ENCODE measurements around the gene LBHD2. TPM values are rescaled to one million over a fixed set of nuclear protein-coding genes. Genes with fewer than 3 reads are reported as not detected.

LBHD2 gene
- total RNA-seq, 2 donors from 2014 or later: not detected

DNA sequence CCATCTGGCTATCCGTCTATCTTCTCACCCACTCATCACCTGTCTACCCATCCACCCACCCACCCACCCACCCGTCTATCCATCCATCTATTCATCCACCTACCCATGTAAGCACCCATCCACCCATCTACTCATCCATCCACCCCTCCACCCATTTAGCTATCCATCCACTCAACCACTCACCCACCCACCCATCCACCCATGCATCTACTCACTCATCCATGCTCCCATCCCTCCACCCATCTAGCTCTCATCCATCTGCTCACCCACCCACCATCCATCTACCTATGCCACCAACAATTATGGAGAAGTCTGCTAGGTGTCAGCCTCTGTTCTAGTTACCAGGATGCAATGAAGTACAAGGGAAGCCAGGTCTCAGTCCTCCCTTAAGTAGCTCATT, 50.4 kb downstream of the LBHD2 start:
- no peaks in the 10 kb centered on the region for H3K9me3 ChIP-seq (ENCODE audit: control insufficient read depth, low read length, poor library complexity, severe bottlenecking)
- no peak for ATAC-seq

DNA sequence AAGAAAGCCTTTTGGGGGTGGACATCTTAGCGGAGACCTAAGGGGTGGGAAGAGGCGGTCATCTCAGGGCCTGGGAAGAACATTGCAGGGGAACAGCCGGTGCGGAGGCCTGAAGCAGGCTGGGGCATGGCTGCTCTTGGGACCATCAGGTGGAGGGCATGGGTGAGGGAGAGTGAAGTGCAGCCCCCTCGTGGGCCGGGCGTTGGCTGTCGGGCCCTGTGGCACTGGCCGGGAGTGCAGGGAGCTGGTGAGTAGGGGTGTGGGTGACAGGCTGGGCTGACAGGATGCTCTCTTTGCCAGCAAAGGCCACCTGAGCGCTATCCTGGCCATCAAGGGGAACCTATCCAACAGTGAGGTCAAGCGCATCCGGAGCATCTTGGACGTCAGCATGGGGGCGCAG, 50.9 kb downstream of the LBHD2 start:
- DNase-seq: no peak
- no peak overlapping the region for H3K27ac Mint-ChIP-seq
- no peak overlapping the region for H3K4me3 Mint-ChIP-seq
- H3K4me1 Mint-ChIP-seq: no peaks in the 10 kb centered on the region
- no peaks in the 10 kb centered on the region for H3K36me3 Mint-ChIP-seq (ENCODE audit: low read depth)
- ATAC-seq: no peak
- H3K9me3 ChIP-seq (ENCODE audit: control insufficient read depth, low read length, poor library complexity, severe bottlenecking): no peaks in the 10 kb centered on the region
- peaks cover 23% of the 10 kb centered on the region for H3K27me3 Mint-ChIP-seq

More for the DNA sequence above, 50.4 kb downstream of the LBHD2 start:
- no peaks in the 10 kb centered on the region for H3K4me1 Mint-ChIP-seq
- no peaks in the 10 kb centered on the region for H3K36me3 Mint-ChIP-seq (ENCODE audit: low read depth)
- DNase-seq: no peak
- no peak overlapping the region for H3K4me3 Mint-ChIP-seq
- no peak overlapping the region for H3K27ac Mint-ChIP-seq
- peaks cover 21% of the 10 kb centered on the region for H3K27me3 Mint-ChIP-seq

DNA sequence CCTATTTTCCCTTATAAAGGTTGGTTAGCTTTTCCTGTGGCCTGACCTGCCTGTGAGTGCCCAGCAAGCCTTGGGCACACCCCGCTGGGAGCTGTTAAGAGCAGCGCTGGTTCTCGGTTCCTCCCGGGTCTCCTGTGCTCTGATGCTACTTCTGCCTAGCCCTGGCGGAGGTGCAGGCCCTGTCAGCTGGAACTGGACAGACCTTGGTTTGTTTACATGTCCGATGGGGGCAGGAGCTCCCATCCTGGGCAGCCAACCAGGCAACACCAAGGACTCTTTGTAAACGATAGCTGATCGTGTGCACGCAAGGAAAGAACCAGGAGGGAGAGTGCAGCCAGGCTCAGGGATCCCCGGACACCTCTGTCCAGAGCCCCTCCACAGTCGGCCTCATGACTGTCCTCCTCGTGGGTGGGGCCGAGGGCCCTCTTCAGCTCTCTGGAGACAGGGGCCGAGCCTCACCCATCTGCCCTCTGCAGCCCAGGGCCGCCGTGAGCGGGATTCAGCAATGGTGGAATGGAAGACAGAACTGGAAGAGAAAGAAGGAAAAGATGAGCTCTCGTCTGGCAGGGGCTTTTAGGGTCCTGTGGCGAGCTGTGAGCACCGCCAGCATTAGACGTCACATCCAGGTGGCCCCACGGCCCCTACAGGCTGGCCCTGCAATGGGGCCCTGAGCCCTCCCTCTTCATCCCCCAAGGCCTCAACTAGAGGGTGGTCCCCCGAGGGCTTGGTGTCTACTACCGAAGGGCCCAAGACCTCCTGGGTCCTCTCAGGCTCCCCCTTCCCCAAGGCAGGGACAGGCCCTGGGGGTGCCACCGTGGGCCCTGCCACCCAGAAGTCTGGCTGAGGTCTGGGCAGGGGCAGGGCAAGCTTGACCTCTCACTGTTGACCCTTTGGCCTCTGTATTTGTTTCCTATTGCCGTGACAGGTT, 51.6 kb downstream of the LBHD2 start:
- DNase-seq (no peak), ATAC-seq (no peak)
- Mint-ChIP-seq H3K4me3 (no peak overlapping the region), H3K27me3 (peaks cover 27% of the 10 kb centered on the region), H3K27ac (no peak overlapping the region), H3K4me1 (no peaks in the 10 kb centered on the region), H3K36me3 (ENCODE audit: low read depth) (no peaks in the 10 kb centered on the region)
- H3K9me3 ChIP-seq (ENCODE audit: control insufficient read depth, low read length, poor library complexity, severe bottlenecking): no peaks in the 10 kb centered on the region

DNA sequence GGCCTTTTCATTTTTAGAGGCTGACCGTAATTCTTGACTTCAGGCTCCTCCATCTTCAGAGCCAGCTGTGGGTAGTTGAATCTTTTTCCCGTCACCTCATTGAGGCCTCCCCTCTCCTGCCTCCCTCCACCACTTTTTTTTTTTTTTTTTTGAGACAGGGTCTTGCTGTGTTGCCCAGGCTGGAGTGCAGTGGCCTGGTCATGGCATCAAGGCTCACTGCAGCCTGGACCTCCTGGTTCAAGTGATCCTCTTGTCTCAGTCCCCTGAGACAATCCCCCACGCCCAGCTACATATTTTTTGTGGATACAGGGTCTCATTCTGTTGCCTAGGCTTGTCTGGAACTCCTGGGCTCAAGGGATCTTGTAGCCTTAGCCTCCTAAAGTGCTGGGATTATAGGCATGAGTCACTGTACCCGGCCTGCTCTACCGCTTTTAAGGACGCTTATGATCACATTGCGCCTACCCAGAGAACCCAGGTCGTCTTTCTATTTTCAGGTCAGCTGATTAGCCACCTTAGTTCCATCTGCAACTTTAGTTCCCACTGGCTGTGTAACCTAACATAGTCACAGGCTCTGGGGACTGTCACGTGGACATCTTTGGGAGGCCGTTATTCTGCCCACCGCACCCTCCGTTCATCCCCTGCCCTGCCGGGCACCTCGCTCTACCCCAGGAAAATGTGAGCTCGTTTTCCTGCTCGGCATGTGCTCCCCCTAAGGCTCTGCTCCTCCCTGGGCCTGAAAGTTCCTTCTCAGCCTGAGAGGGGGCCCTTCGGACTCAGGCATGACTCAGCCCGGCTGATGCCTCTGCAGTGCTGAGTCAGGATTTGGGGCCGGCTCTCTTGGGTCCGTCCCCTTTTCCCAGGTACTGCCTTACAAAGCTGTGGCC, 52.6 kb downstream of the LBHD2 start:
- H3K36me3 Mint-ChIP-seq (ENCODE audit: low read depth): no peaks in the 10 kb centered on the region
- H3K4me3 Mint-ChIP-seq: no peak overlapping the region
- peaks cover 27% of the 10 kb centered on the region for H3K27me3 Mint-ChIP-seq
- no peaks in the 10 kb centered on the region for H3K9me3 ChIP-seq (ENCODE audit: control insufficient read depth, low read length, poor library complexity, severe bottlenecking)
- no peak for ATAC-seq
- DNase-seq: no peak
- no peaks in the 10 kb centered on the region for H3K4me1 Mint-ChIP-seq
- no peak overlapping the region for H3K27ac Mint-ChIP-seq

DNA sequence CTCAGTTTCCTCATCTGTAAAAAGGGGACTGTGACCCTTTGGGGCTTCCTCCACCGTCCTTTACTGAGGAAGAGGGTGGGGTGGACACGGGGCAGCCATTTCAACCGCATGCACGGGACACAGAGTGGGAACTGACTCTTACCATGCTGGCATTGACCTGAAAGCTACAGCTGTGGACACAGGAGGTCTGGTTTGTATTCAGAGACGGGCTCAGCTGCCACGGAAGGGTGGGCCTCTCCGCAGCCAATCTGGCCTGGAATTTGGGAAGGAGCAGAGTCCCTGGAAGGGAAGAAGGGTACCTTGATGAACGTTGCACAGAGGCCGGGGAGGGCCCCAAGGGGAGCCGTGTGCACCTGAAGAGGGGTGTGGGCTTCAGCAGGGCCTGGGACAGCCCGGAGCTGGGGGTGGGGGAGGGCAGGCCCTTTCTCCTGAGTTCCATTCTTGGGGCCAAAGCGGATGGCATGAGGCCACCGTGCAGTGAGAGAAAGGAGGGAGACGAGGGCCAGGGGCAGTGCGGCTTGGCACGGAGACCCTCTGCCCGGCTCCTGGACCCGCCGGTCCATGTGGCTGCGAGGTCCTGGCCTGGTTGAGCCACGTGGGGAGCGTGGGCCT, 53.8 kb downstream of the LBHD2 start:
- ATAC-seq (no peak), DNase-seq (no peak)
- H3K27ac Mint-ChIP-seq: no peak overlapping the region
- H3K36me3 Mint-ChIP-seq (ENCODE audit: low read depth): no peaks in the 10 kb centered on the region
- no peaks in the 10 kb centered on the region for H3K4me1 Mint-ChIP-seq
- H3K4me3 Mint-ChIP-seq: no peak overlapping the region
- H3K9me3 ChIP-seq (ENCODE audit: control insufficient read depth, low read length, poor library complexity, severe bottlenecking): no peaks in the 10 kb centered on the region
- peaks cover 39% of the 10 kb centered on the region for H3K27me3 Mint-ChIP-seq

DNA sequence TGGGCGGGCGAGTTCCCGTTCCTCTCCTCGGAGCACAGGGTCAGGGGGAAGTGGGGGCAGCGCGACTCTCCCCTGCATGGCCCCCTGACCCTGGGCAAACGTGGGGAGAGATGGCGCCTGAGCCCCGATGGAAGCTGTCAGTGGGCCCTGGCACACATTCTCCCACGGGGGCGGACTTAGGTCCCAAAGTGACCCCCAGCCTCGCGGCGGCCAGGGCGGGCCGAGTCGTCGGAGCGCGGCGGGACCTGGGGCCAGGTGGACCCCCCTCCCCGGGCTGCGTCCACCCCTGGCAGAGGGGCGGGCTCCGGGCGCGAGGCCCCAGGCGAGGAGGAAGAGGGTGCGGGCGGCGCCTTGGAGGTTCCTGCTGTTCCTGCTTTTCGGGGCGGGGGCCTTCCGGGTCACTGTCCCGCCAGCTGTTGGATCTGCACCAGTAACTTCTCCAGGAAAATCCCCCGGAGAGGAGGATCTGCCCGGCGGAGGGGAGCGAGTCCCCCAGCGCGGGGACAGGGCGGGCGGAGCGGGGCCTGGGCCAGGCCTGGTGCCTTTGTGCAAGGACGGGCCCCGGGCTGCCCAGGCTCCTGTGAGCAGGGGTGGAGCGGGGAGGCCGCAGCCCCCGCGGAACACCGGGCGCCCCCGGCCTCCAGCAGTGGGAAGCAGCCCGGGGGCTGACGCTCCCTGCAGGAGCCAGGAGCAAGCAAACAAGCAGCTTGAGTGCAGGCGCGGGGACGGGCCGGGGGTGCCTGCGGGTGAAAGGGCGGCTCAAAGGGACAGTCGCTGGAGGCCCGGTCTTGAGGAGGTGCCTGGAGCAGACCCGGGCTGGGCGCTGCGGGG, 54.5 kb downstream of the LBHD2 start:
- ATAC-seq (no peak), DNase-seq (no peak)
- Mint-ChIP-seq H3K36me3 (ENCODE audit: low read depth) (no peaks in the 10 kb centered on the region), H3K27ac (no peak overlapping the region), H3K4me3 (no peak overlapping the region), H3K4me1 (no peaks in the 10 kb centered on the region), H3K27me3 (peaks cover 46% of the 10 kb centered on the region)
- no peaks in the 10 kb centered on the region for H3K9me3 ChIP-seq (ENCODE audit: control insufficient read depth, low read length, poor library complexity, severe bottlenecking)

DNA sequence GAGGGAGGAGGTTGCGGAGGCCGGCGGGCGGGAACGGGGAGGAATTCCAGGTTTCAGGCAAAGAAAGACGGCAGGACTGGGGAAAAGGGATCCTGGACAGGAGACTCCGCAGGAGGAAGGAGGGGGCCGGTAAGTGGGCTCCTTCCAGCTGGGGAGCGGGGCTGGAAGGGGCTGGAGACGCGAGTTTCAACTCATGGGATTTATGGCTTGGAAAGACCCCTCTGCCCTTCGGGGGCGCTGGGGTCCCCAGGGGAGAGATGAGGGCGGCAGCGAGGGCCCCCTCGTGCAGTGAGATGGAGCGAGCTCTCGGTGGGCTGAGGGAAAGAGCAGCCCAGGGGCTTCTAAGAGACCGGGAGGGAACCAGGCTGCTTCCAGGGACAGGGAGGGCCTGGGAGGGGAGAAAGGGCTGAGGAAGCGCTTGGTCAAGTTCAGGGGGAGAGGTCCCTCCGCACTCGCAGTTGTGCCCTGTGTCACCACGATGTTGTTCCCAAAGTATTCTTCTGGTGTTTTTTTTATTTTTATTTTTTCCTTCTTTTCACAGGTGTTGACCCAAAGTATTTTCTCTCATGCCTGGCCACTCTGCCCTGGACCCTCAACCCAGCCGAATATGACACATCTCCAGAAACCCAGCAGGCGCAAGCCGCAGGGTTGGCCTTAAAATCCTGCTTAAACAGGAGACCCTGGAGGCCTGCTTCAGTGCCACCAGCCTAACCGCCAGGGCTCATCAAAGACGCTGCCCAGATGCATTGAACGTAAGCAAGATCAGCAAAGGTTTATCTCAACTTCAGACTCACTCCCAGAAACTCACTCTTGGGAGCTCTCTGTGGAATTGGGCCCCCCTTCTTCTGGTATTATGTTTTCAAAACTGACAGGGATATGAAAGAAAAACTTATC, 55.4 kb downstream of the LBHD2 start:
- no peak overlapping the region for H3K27ac Mint-ChIP-seq
- H3K36me3 Mint-ChIP-seq (ENCODE audit: low read depth): no peaks in the 10 kb centered on the region
- no peaks in the 10 kb centered on the region for H3K9me3 ChIP-seq (ENCODE audit: control insufficient read depth, low read length, poor library complexity, severe bottlenecking)
- H3K4me1 Mint-ChIP-seq: no peaks in the 10 kb centered on the region
- ATAC-seq (no peak), DNase-seq (no peak)
- H3K27me3 Mint-ChIP-seq: peaks cover 52% of the 10 kb centered on the region
- no peak overlapping the region for H3K4me3 Mint-ChIP-seq

Other genes starting within 250 kb of the LBHD2 start
- gene AMN, start 161.5 kb upstream of the LBHD2 start, total RNA-seq: 1 to 10 TPM in 1 of 2 donors, under 1 TPM in 1; 0.65 to 2.3 TPM
- gene CDC42BPB, start 26.7 kb upstream of the LBHD2 start, total RNA-seq: 10 to 100 TPM; 11.6 to 16.3 TPM
- not detected for gene EXOC3L4, start 10.5 kb downstream of the LBHD2 start, total RNA-seq
- 10 to 100 TPM in 1 of 2 donors, 1 to 10 TPM in 1; 6.3 to 20.6 TPM for gene TNFAIP2, start 39.3 kb downstream of the LBHD2 start, total RNA-seq

Measured in T-helper 17 cell (primary cell).